Kidney (tissue), 14 donors: ENCODE results near the gene IGSF8. TPM values are rescaled to one million over a fixed set of nuclear protein-coding genes. Genes with fewer than 3 reads are reported as not detected.
"Not testable (repeated sequence)": the region's sequence is repeated elsewhere in the genome, so short reads cannot be mapped to it uniquely, and the experiment has no call there.

ENCODE experiments used
- DNase-seq, 5 donors: peaks; one replicate each; pipeline ENCODE4 v3.0.0-alpha.2; 2013 to 2020
- FAIRE-seq: peaks from 2 replicates; lab custom pipeline; 2012; peaks lifted over from hg19 to GRCh38; lab: Jason Lieb, UNC
- H3K27ac ChIP-seq, 2 donors: one replicate each; pipeline ENCODE4 v1.7.0; 2013; ENCODE audit warnings: low read depth in 2 of 2, low read length in 2 of 2, inconsistent platforms in 1 of 2
- H3K27me3 ChIP-seq: one replicate; pipeline ENCODE4 v1.7.1; 2013; ENCODE audit warnings: low read length, inconsistent platforms; ENCODE audit not compliant: control insufficient read depth, insufficient read depth
- H3K36me3 ChIP-seq, 3 donors: one replicate each; pipeline versions ENCODE4 v1.7.0 to v1.7.1; 2013; ENCODE audit warnings: low read length in 3 of 3, control low read depth in 1 of 3, inconsistent platforms in 1 of 3; ENCODE audit not compliant: insufficient read depth in 3 of 3, control insufficient read depth in 2 of 3
- H3K4me1 ChIP-seq, 3 donors: one replicate each; pipeline versions ENCODE4 v1.7.0 to v1.7.1; 2013; ENCODE audit warnings: low read length in 3 of 3, inconsistent platforms in 1 of 3, low read depth in 1 of 3; ENCODE audit not compliant: control insufficient read depth in 2 of 3, insufficient read depth in 2 of 3
- H3K4me3 ChIP-seq, 3 donors: one replicate each; pipeline versions ENCODE4 v1.7.0 to v1.8.1; 2013; ENCODE audit warnings: low read length in 3 of 3, control low read depth in 1 of 3, inconsistent platforms in 1 of 3
- H3K9ac ChIP-seq, 3 donors: one replicate each; pipeline versions ENCODE4 v1.7.0 to v1.7.1; 2013; ENCODE audit warnings: low read length in 3 of 3, control low read depth in 1 of 3, inconsistent platforms in 1 of 3
- H3K9me3 ChIP-seq, 3 donors: one replicate each; pipeline versions ENCODE4 v1.7.0 to v1.7.1; 2013; ENCODE audit warnings: low read length in 3 of 3, control low read depth in 1 of 3, inconsistent platforms in 1 of 3; ENCODE audit not compliant: control insufficient read depth in 2 of 3, insufficient read depth in 1 of 3
- intact Hi-C: fragments of 100-400 bp; cut with DNase I; formaldehyde crosslinking; loops from one replicate; pipeline ENCODE4 v1.11.1; 2022
- polyA plus RNA-seq: library from polyadenylated mRNA; stranded (reverse); fragments of 350-450 nt; fragmentation: Illumina TruSeq; extraction: RNeasy Lipid Tissue Mini Kit (QIAGEN cat#74804); gene quantifications from one replicate; pipeline ENCODE4 v1.2.3, GENCODE V29; 2014; ENCODE audit warnings: low read depth, low replicate concordance; ENCODE audit not compliant: insufficient read depth
- total RNA-seq: library from RNA; stranded (reverse); fragmentation: NEBNext Ultra II Directional; extraction: Animal tissue kit (Norgen Biotek cat#: 25700); gene quantifications from one replicate; pipeline ENCODE4 v1.2.1, GENCODE V29; 2021
- TF ChIP-seq, protein P1 (sequence below): IDR thresholded peaks from 3 replicates; pipeline ENCODE4 v1.5.1; 2012; ENCODE audit warnings: mild to moderate bottlenecking, moderate library complexity, borderline replicate concordance; ENCODE audit not compliant: insufficient read depth; ENCODE audit errors: extremely low read depth
- donor health status: control.
- donor health status: control.
- donor health status: control.
- donor health status: control.
- donor health status: control.
- donor health status: DM: yes; HTN: yes; CAD: no.
- donor health status: Normal renal cell carcinoma (clear cell type).

Gene IGSF8
- total and polyA plus RNA-seq, 2 donors from 2014 or later, result 40.9 to 47.0 TPM

GRCh38 chr1:160053548-160054365 is 44.7 kb downstream of the IGSF8 start:
- no peaks in the 10 kb centered on the region for H3K4me1 ChIP-seq
- DNase-seq, result no peak
- H3K27ac ChIP-seq, result no peak overlapping the region
- H3K27me3 ChIP-seq, result no peaks in the 10 kb centered on the region
- H3K9ac ChIP-seq, result no peak overlapping the region
- intact Hi-C loops, result no loop called here
- no peak overlapping the region for H3K4me3 ChIP-seq
- TF ChIP-seq, protein P1, sequence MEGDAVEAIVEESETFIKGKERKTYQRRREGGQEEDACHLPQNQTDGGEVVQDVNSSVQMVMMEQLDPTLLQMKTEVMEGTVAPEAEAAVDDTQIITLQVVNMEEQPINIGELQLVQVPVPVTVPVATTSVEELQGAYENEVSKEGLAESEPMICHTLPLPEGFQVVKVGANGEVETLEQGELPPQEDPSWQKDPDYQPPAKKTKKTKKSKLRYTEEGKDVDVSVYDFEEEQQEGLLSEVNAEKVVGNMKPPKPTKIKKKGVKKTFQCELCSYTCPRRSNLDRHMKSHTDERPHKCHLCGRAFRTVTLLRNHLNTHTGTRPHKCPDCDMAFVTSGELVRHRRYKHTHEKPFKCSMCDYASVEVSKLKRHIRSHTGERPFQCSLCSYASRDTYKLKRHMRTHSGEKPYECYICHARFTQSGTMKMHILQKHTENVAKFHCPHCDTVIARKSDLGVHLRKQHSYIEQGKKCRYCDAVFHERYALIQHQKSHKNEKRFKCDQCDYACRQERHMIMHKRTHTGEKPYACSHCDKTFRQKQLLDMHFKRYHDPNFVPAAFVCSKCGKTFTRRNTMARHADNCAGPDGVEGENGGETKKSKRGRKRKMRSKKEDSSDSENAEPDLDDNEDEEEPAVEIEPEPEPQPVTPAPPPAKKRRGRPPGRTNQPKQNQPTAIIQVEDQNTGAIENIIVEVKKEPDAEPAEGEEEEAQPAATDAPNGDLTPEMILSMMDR, result no peak
- no peak for FAIRE-seq
- no peaks in the 10 kb centered on the region for H3K36me3 ChIP-seq
- no peaks in the 10 kb centered on the region for H3K9me3 ChIP-seq

GRCh38 chr1:160052936-160053335 is 45.5 kb downstream of the IGSF8 start:
- TF ChIP-seq, protein P1, result no peak
- Histone ChIP-seq H3K27ac (no peak overlapping the region), H3K4me1 (no peaks in the 10 kb centered on the region), H3K36me3 (no peaks in the 10 kb centered on the region), H3K9ac (no peak overlapping the region), H3K9me3 (no peaks in the 10 kb centered on the region), H3K4me3 (no peak overlapping the region), H3K27me3 (no peaks in the 10 kb centered on the region)
- FAIRE-seq, result no peak
- intact Hi-C loops, result no loop called here
- DNase-seq, result peak in 4 of 5 donors; percentile 25 to 62 (median 38)

GRCh38 chr1:160050619-160051018 is 47.8 kb downstream of the IGSF8 start:
- FAIRE-seq, result no peak
- no peaks in the 10 kb centered on the region for H3K27me3 ChIP-seq
- intact Hi-C loops, result no loop called here

DNA sequence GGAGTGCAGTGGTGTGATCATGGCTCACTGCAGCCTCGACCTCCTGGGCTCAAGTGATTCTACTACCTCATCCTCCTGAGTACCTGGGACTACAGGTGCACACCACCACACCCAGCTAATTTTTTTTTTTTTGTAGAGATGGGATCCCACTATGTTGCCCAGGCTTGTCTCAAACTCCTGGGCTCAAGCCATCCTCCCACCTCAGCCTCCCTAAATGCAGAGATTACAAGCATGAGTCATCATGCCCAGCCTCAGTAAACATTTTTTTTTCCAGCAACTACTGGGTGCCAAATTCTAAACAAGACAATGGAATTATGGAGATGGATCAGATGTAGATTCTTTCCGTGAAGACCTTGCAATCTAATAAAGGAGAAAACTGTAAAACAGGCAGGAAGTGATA is 48.2 kb downstream of the IGSF8 start:
- H3K36me3 ChIP-seq, FAIRE-seq, H3K9ac ChIP-seq, DNase-seq, H3K4me1 ChIP-seq, H3K4me3 ChIP-seq, H3K27me3 ChIP-seq, H3K27ac ChIP-seq, intact Hi-C loops, H3K9me3 ChIP-seq: not testable (repeated sequence)

More at GRCh38 chr1:160050619-160051018, 47.8 kb downstream of the IGSF8 start:
- Histone ChIP-seq H3K9me3 (no peaks in the 10 kb centered on the region), H3K27ac (no peak overlapping the region), H3K4me3 (no peak overlapping the region), H3K4me1 (peaks cover 0 to 5% (median 0%) of the 10 kb centered on the region in 3 donors), H3K36me3 (no peaks in the 10 kb centered on the region), H3K9ac (no peak overlapping the region)
- DNase-seq, result peak in 1 of 5 donors; percentile 0
- TF ChIP-seq, protein P1, result no peak
